ENCODE measurements around the gene FANCC. TPM values are rescaled to one million over a fixed set of nuclear protein-coding genes. Genes with fewer than 3 reads are reported as not detected.
"Not testable (repeated sequence)": the region's sequence is repeated elsewhere in the genome, so short reads cannot be mapped to it uniquely, and the experiment has no call there.

Gene FANCC
- total and polyA plus RNA-seq, 2 experiments from 2014 or later = 11.9 to 14.0 TPM

DNA sequence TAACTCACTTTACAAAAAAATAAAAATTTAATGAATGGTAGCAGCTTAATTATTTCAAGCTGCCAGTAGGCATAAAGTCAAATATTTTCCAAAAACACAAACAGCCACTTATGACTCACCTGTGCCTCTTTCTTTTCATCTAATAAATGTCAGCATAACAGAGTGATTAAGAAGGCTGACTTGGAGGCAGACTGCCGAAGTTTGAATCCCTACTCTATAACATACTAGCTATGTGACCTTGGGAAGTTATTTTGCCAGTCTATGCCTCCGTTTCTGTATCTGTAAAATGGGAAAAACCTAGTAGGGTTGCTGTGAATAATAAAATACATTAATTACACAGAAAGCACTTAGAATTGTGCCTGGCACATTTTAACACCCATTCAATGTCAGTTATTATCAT is 33.8 kb downstream of the FANCC start:
- H3K4me3 ChIP-seq = no peak overlapping the region
- no peaks in the 10 kb centered on the region for H3K27me3 ChIP-seq
- DNase-seq (ENCODE audit: low read depth in 1 of 2, low spot score in 1 of 2) = no peak
- TF ChIP-seq, protein P1, sequence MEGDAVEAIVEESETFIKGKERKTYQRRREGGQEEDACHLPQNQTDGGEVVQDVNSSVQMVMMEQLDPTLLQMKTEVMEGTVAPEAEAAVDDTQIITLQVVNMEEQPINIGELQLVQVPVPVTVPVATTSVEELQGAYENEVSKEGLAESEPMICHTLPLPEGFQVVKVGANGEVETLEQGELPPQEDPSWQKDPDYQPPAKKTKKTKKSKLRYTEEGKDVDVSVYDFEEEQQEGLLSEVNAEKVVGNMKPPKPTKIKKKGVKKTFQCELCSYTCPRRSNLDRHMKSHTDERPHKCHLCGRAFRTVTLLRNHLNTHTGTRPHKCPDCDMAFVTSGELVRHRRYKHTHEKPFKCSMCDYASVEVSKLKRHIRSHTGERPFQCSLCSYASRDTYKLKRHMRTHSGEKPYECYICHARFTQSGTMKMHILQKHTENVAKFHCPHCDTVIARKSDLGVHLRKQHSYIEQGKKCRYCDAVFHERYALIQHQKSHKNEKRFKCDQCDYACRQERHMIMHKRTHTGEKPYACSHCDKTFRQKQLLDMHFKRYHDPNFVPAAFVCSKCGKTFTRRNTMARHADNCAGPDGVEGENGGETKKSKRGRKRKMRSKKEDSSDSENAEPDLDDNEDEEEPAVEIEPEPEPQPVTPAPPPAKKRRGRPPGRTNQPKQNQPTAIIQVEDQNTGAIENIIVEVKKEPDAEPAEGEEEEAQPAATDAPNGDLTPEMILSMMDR (IDR thresholded peaks at IDR 0.05; ENCODE audit: low read depth, low read length) = no peak
- no peak overlapping the region for H3K27ac ChIP-seq
- no peaks in the 10 kb centered on the region for H3K36me3 ChIP-seq
- no peaks in the 10 kb centered on the region for H3K9me3 ChIP-seq (ENCODE audit: low read depth)
- no peaks in the 10 kb centered on the region for H3K4me1 ChIP-seq (ENCODE audit: low read depth)

- no peaks in the 10 kb centered on the region for H3K4me1 ChIP-seq (ENCODE audit: low read depth)
- no peaks in the 10 kb centered on the region for H3K9me3 ChIP-seq (ENCODE audit: low read depth)
- DNase-seq (ENCODE audit: low read depth in 1 of 2, low spot score in 1 of 2) = no peak
- H3K27ac ChIP-seq = no peak overlapping the region
- no peaks in the 10 kb centered on the region for H3K27me3 ChIP-seq
- H3K4me3 ChIP-seq = no peak overlapping the region
- TF ChIP-seq, protein P1 (IDR thresholded peaks at IDR 0.05; ENCODE audit: low read depth, low read length) = no peak
- no peaks in the 10 kb centered on the region for H3K36me3 ChIP-seq
These were observed 35.2 kb downstream of the FANCC start for GRCh38 chr9:95282332-95282731.

GRCh38 chr9:95280745-95281144 is 36.8 kb downstream of the FANCC start:
- no peaks in the 10 kb centered on the region for H3K4me1 ChIP-seq (ENCODE audit: low read depth)
- H3K36me3 ChIP-seq = no peaks in the 10 kb centered on the region
- H3K27me3 ChIP-seq = no peaks in the 10 kb centered on the region
- no peak overlapping the region for H3K27ac ChIP-seq
- TF ChIP-seq, protein P1 (IDR thresholded peaks at IDR 0.05; ENCODE audit: low read depth, low read length) = no peak
- DNase-seq (ENCODE audit: low read depth in 1 of 2, low spot score in 1 of 2) = no peak
- no peak overlapping the region for H3K4me3 ChIP-seq
- H3K9me3 ChIP-seq (ENCODE audit: low read depth) = no peaks in the 10 kb centered on the region

- TF ChIP-seq, protein P1 (IDR thresholded peaks at IDR 0.05; ENCODE audit: low read depth, low read length) = no peak
- Histone ChIP-seq H3K9me3 (ENCODE audit: low read depth) (no peaks in the 10 kb centered on the region), H3K36me3 (no peaks in the 10 kb centered on the region), H3K27ac (no peak overlapping the region), H3K4me3 (no peak overlapping the region), H3K4me1 (ENCODE audit: low read depth) (no peaks in the 10 kb centered on the region), H3K27me3 (no peaks in the 10 kb centered on the region)
- DNase-seq (ENCODE audit: low read depth in 1 of 2, low spot score in 1 of 2) = no peak
These were observed 40.0 kb downstream of the FANCC start for GRCh38 chr9:95277509-95277908.

- Histone ChIP-seq H3K9me3 (ENCODE audit: low read depth) (no peaks in the 10 kb centered on the region), H3K4me3 (no peak overlapping the region), H3K4me1 (ENCODE audit: low read depth) (no peaks in the 10 kb centered on the region), H3K36me3 (no peaks in the 10 kb centered on the region), H3K27me3 (no peaks in the 10 kb centered on the region), H3K27ac (no peak overlapping the region)
- no peak for DNase-seq (ENCODE audit: low read depth in 1 of 2, low spot score in 1 of 2)
- TF ChIP-seq, protein P1 (IDR thresholded peaks at IDR 0.05; ENCODE audit: low read depth, low read length) = no peak
These were observed 41.0 kb downstream of the FANCC start for GRCh38 chr9:95276395-95276954.

DNA sequence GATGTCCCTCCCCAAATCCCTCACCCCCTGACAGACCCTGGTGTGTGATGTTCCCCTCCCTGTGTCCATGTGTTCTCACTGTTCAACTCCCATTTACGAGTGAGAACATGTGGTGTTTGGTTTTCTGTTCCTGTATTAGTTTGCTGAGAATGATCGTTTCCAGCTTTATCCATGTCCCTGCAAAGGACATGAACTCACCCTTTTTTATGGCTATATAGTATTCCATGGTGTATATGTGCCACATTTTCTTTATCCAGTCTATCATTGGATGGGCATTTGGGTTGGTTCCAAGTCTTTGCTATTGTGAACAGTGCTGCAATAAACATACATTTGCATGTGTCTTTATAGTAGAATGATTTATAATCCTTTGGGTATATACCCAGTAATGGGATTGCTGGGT is 43.3 kb downstream of the FANCC start:
- H3K4me1 ChIP-seq (ENCODE audit: low read depth); H3K9me3 ChIP-seq (ENCODE audit: low read depth); H3K36me3 ChIP-seq; H3K27ac ChIP-seq; H3K27me3 ChIP-seq; H3K4me3 ChIP-seq; DNase-seq (ENCODE audit: low read depth in 1 of 2, low spot score in 1 of 2): not testable (repeated sequence)
